ENCODE measurements around the gene DDX59. TPM values are rescaled to one million over a fixed set of nuclear protein-coding genes. Genes with fewer than 3 reads are reported as not detected.

DDX59 gene
- total and polyA plus RNA-seq, 10 of the 15 experiments (the other 5 are each of a cell fraction or from before 2014, with no cell fraction given), result 17.3 to 42.1 (median 23.6) TPM

GRCh38 chr1:200620273-200621131, 49.2 kb downstream of the DDX59 start, which contains the start of gene KIF14 (continued):
- TF ChIP-seq BCLAF1 (IDR thresholded peaks at IDR 0.05), result no peak
- TF ChIP-seq BMI1 (IDR thresholded peaks at IDR 0.05; ENCODE audit: borderline replicate concordance), result peak; percentile 90
- no peak for TF ChIP-seq EZH2 (IDR thresholded peaks at IDR 0.05; ENCODE audit: borderline replicate concordance, control insufficient read depth, low read depth, low read length)
- no peak for TF ChIP-seq SREBF2 (IDR thresholded peaks at IDR 0.05; ENCODE audit: low read length)
- TF ChIP-seq KAT2A (conservative IDR thresholded peaks at IDR 0.05; ENCODE audit: control insufficient read depth, low read depth, low read length), result no peak
- TF ChIP-seq FOS (IDR thresholded peaks at IDR 0.05; ENCODE audit: borderline replicate concordance, extremely low read depth, insufficient read length), result no peak
- 0 out of 2 replicates have a peak, but pooled peaks have one; percentile 58 for TF ChIP-seq HDAC2 (IDR thresholded peaks at IDR 0.05)
- TF ChIP-seq RELB (IDR thresholded peaks at IDR 0.05; ENCODE audit: low read depth), result 0 out of 2 replicates have a peak, but pooled peaks have one; percentile 20
- TF ChIP-seq RBBP5 (conservative IDR thresholded peaks at IDR 0.05), result no peak
- TF ChIP-seq CHD1 (IDR thresholded peaks at IDR 0.05; ENCODE audit: low read depth, low read length), result no peak
- no peak for TF ChIP-seq JUNB (IDR thresholded peaks at IDR 0.05)
- TF ChIP-seq TCF7 (IDR thresholded peaks at IDR 0.05; ENCODE audit: borderline replicate concordance), result no peak
- TF ChIP-seq EGR1 (IDR thresholded peaks at IDR 0.05; ENCODE audit: borderline replicate concordance in 1 of 2, low read depth in 2 of 2, low read length in 2 of 2), result peak in 1 of 2 experiments; percentile 20; a peak in 1 of 3 replicates
- no peak for TF ChIP-seq BCL11A (IDR thresholded peaks at IDR 0.05; ENCODE audit: low read depth, low read length)
- no peak for TF ChIP-seq CUX1 (IDR thresholded peaks at IDR 0.05; ENCODE audit: insufficient replicate concordance, low read depth, low read length)
- no peak for TF ChIP-seq TCF12 (IDR thresholded peaks at IDR 0.05; ENCODE audit: low read depth, low read length)
- TF ChIP-seq FOXM1 (IDR thresholded peaks at IDR 0.05; ENCODE audit: low read depth, low read length), result peak; percentile 87
- TF ChIP-seq RB1 (IDR thresholded peaks at IDR 0.05; ENCODE audit: borderline replicate concordance), result 0 out of 2 replicates have a peak, but pooled peaks have one; percentile 67
- TF ChIP-seq NFXL1 (IDR thresholded peaks at IDR 0.05; ENCODE audit: borderline replicate concordance), result no peak
- peak; percentile 23 to 78; a peak in 2 of 4 replicates for TF ChIP-seq BHLHE40 (IDR thresholded peaks at IDR 0.05; ENCODE audit: borderline replicate concordance in 1 of 2, low read depth in 2 of 2, low read length in 1 of 2)

Measured in GM12878 (cell line).